A673 (cell line): ENCODE results near the gene ELANE.

Experiments used
- CTCF ChIP-seq: fragments of 300-800, 200-600 bp; sonication (generic); conservative IDR thresholded peaks from 2 replicates; pipeline ENCODE4 v1.5.1; 2017; ENCODE audit warnings: low read depth, mild to moderate bottlenecking, antibody characterized with exemption, low read length, moderate library complexity, mixed read lengths
- EZH2 ChIP-seq: fragments of 200-600 bp; sonication (generic); IDR thresholded peaks from 2 replicates; pipeline ENCODE4 v1.6.1; 2017; ENCODE audit warnings: borderline replicate concordance, low read depth, mild to moderate bottlenecking, mixed read lengths, antibody characterized with exemption, low read length; ENCODE audit not compliant: poor library complexity, severe bottlenecking

- TF ChIP-seq CTCF (no peak), EZH2 (no peak)
Measured at GRCh38 chr19:866769-867300, 14.7 kb downstream of the ELANE start.
